Epithelial cell of esophagus (primary cell): ENCODE data around the gene GOLGA6L7.
"Not testable (repeated sequence)": the region's sequence is repeated elsewhere in the genome, so short reads cannot be mapped to it uniquely, and the experiment has no call there.

Source experiments
- DNase-seq: peaks from one replicate; pipeline ENCODE4 v3.0.0; 2010; ENCODE audit warnings: low read depth
- H3K4me3 ChIP-seq: 2 replicates; pipeline ENCODE4 v1.5.1; 2011; ENCODE audit warnings: mild to moderate bottlenecking, low read length, control low read depth
- TF ChIP-seq, protein P1 (sequence below): IDR thresholded peaks from 2 replicates; pipeline ENCODE4 v1.5.1; 2011; ENCODE audit warnings: low read depth, mild to moderate bottlenecking, low read length, control low read depth, inconsistent platforms; ENCODE audit not compliant: insufficient read depth; ENCODE audit errors: missing control alignments

GOLGA6L7 gene

GRCh38 chr15:28873585-28874190 is 25.2 kb upstream of the GOLGA6L7 start:
- DNase-seq, result no peak
- H3K4me3 ChIP-seq, result no peak overlapping the region
- TF ChIP-seq, protein P1, sequence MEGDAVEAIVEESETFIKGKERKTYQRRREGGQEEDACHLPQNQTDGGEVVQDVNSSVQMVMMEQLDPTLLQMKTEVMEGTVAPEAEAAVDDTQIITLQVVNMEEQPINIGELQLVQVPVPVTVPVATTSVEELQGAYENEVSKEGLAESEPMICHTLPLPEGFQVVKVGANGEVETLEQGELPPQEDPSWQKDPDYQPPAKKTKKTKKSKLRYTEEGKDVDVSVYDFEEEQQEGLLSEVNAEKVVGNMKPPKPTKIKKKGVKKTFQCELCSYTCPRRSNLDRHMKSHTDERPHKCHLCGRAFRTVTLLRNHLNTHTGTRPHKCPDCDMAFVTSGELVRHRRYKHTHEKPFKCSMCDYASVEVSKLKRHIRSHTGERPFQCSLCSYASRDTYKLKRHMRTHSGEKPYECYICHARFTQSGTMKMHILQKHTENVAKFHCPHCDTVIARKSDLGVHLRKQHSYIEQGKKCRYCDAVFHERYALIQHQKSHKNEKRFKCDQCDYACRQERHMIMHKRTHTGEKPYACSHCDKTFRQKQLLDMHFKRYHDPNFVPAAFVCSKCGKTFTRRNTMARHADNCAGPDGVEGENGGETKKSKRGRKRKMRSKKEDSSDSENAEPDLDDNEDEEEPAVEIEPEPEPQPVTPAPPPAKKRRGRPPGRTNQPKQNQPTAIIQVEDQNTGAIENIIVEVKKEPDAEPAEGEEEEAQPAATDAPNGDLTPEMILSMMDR, result no peak

DNA sequence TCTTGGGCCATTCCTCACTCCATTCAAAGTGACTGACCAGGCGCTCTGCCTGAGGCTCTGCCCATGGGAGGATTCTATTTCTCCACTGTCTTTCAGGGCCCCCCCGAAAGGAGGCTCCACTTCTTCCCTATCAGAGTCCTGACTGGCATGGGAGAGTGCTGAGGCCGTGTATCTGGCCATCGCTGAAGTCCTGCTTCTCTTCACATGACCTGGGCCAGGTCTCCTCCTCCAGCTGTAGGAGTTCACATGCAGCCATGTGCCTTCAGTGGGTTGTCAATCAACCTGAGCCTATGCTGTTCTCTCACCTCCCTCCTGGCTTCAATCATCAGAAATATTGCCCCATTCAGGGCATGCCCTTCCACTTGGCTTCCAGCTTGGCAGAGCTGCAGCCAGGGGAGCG is 24.6 kb upstream of the GOLGA6L7 start:
- H3K4me3 ChIP-seq, result no peak overlapping the region
- DNase-seq, result no peak
- TF ChIP-seq, protein P1, result no peak

DNA sequence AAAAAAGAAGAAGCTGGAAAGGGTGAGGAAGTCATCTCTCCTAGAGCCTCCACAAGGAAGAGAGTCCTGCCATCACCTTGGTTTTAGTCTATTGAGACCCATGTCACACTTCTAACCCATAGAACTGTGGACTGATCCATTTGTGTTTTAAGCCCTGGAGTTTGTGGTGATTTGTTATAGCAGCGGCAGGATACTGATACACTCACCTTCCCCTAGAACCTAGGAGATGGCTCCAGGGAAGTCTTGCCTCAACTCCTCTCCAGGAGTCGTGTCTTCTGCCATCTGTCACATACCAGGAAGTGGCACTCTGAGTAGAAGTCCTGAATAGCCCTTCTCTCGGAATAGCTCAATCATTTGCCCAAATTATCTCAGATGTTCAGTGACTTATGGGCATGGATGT is 22.7 kb upstream of the GOLGA6L7 start:
- DNase-seq, result no peak
- no peak overlapping the region for H3K4me3 ChIP-seq
- TF ChIP-seq, protein P1, result no peak

DNA sequence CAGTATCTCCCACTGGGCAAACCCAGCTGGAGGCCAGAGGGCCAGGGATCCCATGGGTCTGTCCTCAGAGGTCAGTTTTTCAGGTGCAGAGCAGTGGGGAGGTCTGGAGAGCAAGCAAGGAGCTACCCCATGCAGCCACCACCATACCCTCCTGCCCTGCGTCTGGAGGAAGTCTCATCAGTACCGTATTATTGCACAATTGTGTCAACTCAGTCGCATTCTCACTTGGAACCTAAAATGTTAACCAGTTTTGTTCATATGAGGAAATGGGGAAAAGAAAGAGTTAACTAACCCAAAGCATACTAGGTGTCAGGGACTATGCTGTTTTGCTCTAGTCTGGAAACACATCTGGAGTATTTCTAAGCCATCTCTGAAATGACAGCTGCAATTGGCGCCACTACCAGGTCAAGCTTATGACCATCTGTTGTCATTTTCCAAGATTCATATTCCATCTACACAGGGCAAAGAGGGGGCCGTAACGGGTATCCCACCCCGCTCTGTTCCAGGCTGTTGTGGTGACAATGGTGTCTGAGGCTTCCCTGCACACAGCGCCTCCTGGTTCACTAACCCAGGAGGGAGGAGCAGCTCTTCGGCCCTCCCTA is 20.4 kb upstream of the GOLGA6L7 start:
- DNase-seq, result no peak
- no peak overlapping the region for H3K4me3 ChIP-seq
- TF ChIP-seq, protein P1, result no peak

- H3K4me3 ChIP-seq, DNase-seq: not testable (repeated sequence)
Observed at GRCh38 chr15:28861589-28862293, 13.3 kb upstream of the GOLGA6L7 start.

- DNase-seq, result no peak
- TF ChIP-seq, protein P1, result no peak
Observed at GRCh38 chr15:28861031-28861534, 12.6 kb upstream of the GOLGA6L7 start.

DNA sequence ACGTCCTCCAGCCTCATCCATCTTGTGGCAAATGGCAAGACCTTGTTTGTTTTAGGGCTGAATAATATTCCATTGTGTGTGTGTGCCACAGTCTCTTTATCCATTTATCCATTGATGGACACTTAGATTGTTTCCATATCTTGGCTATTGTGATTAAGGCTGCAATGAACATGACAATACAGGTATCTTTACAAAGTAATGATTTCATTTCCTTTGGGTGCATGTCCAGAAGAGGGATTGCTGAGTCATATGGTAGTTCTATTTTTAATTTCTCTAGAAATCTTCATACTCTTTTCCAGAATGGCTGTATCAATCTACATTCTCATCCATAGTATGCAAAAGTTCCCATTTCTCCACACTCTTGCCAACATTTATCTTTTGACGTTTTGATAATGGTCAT is 6.1 kb upstream of the GOLGA6L7 start:
- DNase-seq, result peak; percentile 26
- not testable (repeated sequence) for H3K4me3 ChIP-seq

More at GRCh38 chr15:28861031-28861534, 12.6 kb upstream of the GOLGA6L7 start:
- no peak overlapping the region for H3K4me3 ChIP-seq

- H3K4me3 ChIP-seq, DNase-seq: not testable (repeated sequence)
Observed at GRCh38 chr15:28853654-28854053, 5.2 kb upstream of the GOLGA6L7 start.

GRCh38 chr15:28849766-28850165 is 1.3 kb upstream of the GOLGA6L7 start:
- not testable (repeated sequence) for DNase-seq, H3K4me3 ChIP-seq

DNA sequence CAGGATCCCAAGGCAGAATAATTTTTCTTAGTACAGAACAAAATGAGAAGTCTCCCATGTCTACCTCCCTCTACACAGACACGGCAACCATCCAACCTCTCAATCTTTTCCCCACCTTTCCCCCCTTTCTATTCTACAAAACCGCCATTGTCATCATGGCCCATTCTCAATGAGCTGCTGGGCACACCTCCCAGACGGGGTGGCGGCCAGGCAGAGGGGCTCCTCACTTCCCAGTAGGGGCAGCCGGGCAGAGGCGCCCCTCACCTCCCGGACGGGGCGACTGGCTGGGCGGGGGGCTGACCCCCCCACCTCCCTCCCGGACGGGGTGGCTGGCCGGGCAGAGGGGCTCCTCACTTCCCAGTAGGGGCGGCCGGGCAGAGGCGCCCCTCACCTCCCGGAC is 827 bp upstream of the GOLGA6L7 start:
- DNase-seq, result not testable (repeated sequence)

DNA sequence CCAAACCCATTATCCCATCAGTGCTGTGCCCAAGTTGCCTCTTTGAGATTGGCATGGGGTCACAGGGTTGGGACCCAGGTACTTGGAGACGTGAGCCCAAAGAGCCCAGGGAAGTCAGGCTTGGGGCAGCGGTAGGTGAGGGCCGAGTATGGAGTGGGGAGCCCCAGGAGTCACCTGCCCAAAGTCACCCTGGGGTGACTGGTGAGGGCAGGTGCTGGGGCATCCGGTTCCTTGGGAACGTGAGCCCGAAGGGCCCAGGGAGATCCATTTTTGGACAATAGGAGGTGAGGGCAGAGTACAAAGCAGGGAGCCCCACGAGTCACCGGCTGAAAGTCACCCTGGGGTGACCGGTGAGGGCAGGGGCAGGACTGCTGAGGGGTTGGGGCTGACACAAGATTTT is 485 bp downstream of the GOLGA6L7 start:
- not testable (repeated sequence) for H3K4me3 ChIP-seq, DNase-seq

More for the DNA sequence above, 827 bp upstream of the GOLGA6L7 start:
- not testable (repeated sequence) for H3K4me3 ChIP-seq

GRCh38 chr15:28847247-28847646 is 1.2 kb downstream of the GOLGA6L7 start:
- not testable (repeated sequence) for H3K4me3 ChIP-seq, DNase-seq

DNA sequence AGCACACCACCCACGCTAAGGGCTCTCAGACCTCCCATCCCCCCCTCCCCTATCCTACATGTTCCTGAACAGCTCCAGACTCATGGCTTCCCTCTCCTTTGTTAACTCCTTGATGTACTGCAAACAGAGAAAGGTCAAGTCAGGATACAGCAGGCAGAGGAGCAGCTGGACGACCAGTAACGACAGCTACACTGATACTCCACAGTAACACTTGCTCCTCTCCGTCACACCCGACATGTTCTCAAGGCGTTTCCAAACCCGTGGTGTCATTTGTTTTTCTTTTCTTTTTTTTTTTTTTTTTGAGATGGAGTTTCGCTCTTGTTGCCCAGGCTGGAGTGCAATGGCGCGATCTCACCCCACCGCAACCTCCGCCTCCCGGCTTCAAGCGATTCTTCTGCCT is 4.3 kb downstream of the GOLGA6L7 start:
- not testable (repeated sequence) for H3K4me3 ChIP-seq, DNase-seq
